Activated CD4-positive, alpha-beta T cell treated with anti-CD3 and anti-CD28 coated beads, Interleukin-2, amount 50 U/mL, for 16 hours (primary cell): Measurements from ENCODE around the gene ZNF334.

Source experiments
- DNase-seq: peaks from one replicate; pipeline ENCODE4 v3.0.0-alpha.2; 2020

ZNF334 gene

GRCh38 chr20:46512943-46513844, at the start of gene ZNF334:
ZNF334 (minus strand) TSS chr20:46513559; CDS start chr20:46512102, 1,457 bp downstream.
- peak; percentile 75 for DNase-seq

GRCh38 chr20:46562373-46563169, 49.2 kb upstream of the ZNF334 start:
- DNase-seq, result peak; percentile 81

GRCh38 chr20:46562009-46562372, 48.6 kb upstream of the ZNF334 start:
- no peak for DNase-seq

GRCh38 chr20:46559685-46560440, 46.5 kb upstream of the ZNF334 start:
- DNase-seq, result no peak

GRCh38 chr20:46559001-46559400, 45.6 kb upstream of the ZNF334 start:
- no peak for DNase-seq

GRCh38 chr20:46558511-46558959, 45.2 kb upstream of the ZNF334 start:
- DNase-seq, result peak; percentile 59

GRCh38 chr20:46557231-46557956, 44.0 kb upstream of the ZNF334 start:
- DNase-seq, result no peak

- no peak for DNase-seq
These were observed 42.1 kb upstream of the ZNF334 start for GRCh38 chr20:46555370-46555956.

GRCh38 chr20:46554828-46555227, 41.5 kb upstream of the ZNF334 start:
- DNase-seq, result no peak

- no peak for DNase-seq
These were observed 40.6 kb upstream of the ZNF334 start for GRCh38 chr20:46553926-46554325.

- peak; percentile 87 for DNase-seq
These were observed 39.4 kb upstream of the ZNF334 start for GRCh38 chr20:46552460-46553420.

- DNase-seq, result no peak
These were observed 38.4 kb upstream of the ZNF334 start for GRCh38 chr20:46551522-46552381.

- DNase-seq, result no peak
These were observed 37.1 kb upstream of the ZNF334 start, which contains the start of gene OCSTAMP for GRCh38 chr20:46550461-46550860. OCSTAMP (minus strand) TSS chr20:46550654; CDS start chr20:46550560, 94 bp downstream.

GRCh38 chr20:46549188-46549972, 36.0 kb upstream of the ZNF334 start:
- no peak for DNase-seq

GRCh38 chr20:46548688-46549087, 35.3 kb upstream of the ZNF334 start:
- no peak for DNase-seq

GRCh38 chr20:46547995-46548394, 34.6 kb upstream of the ZNF334 start:
- no peak for DNase-seq

- DNase-seq, result peak; percentile 68
These were observed 33.6 kb upstream of the ZNF334 start for GRCh38 chr20:46546936-46547335.

- no peak for DNase-seq
These were observed 32.9 kb upstream of the ZNF334 start for GRCh38 chr20:46546298-46546697.

- DNase-seq, result no peak
These were observed 32.4 kb upstream of the ZNF334 start for GRCh38 chr20:46545827-46546138.
